Measurements from ENCODE around the gene ZNF48.

DNA sequence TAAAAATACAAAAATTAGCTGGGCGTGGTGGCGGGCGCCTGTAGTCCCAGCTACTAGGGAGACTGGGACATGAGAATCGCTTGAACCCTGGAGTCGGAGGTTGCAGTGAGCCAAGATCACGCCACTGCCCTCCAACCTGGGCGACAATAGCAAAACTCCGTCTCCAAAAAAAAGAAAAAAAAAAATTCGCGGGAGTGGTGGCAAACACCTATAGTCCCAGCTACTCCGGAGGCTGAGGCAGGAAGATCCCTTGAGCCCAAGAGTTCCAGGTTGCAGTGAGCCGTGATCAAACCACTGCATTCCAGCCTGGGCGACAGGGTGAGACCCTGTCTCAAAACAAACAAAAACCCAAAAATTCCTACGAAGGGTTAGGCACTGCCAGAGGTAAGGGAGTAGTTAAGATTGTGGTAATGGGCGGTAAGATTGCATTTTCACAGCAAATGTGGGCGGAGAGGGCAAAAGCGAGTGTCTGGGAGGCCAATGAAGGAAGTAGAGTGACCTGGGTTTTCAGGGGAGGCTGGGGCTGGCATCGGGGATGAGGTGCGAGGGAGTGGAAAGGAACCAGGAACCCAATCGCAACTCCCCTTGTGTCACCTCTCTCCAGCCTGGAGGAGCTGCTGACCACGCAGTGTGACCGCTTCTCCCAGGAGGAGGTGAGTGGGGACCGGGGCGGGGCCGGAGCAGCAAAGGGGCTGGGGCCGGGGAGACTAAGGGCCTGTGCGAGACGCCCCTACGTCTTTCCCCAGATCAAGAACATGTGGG lies 18.0 kb upstream of the ZNF48 start:
- TF ChIP-seq, protein P1, sequence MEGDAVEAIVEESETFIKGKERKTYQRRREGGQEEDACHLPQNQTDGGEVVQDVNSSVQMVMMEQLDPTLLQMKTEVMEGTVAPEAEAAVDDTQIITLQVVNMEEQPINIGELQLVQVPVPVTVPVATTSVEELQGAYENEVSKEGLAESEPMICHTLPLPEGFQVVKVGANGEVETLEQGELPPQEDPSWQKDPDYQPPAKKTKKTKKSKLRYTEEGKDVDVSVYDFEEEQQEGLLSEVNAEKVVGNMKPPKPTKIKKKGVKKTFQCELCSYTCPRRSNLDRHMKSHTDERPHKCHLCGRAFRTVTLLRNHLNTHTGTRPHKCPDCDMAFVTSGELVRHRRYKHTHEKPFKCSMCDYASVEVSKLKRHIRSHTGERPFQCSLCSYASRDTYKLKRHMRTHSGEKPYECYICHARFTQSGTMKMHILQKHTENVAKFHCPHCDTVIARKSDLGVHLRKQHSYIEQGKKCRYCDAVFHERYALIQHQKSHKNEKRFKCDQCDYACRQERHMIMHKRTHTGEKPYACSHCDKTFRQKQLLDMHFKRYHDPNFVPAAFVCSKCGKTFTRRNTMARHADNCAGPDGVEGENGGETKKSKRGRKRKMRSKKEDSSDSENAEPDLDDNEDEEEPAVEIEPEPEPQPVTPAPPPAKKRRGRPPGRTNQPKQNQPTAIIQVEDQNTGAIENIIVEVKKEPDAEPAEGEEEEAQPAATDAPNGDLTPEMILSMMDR (IDR thresholded peaks at IDR 0.05): no peak
- no peak for TF ChIP-seq RAD21 (IDR thresholded peaks at IDR 0.05; ENCODE audit: low read length)
- TF ChIP-seq GABPA (IDR thresholded peaks at IDR 0.05; ENCODE audit: low read depth): no peak
- TF ChIP-seq POLR2AphosphoS5 (IDR thresholded peaks at IDR 0.05; ENCODE audit: low read depth, low read length): no peak
- no peak for TF ChIP-seq NRF1 (IDR thresholded peaks at IDR 0.05; ENCODE audit: low read depth, low read length)
- TF ChIP-seq EP300 (IDR thresholded peaks at IDR 0.05; ENCODE audit: borderline replicate concordance in 1 of 2, low read depth in 1 of 2, low read length in 1 of 2): no peak
- TF ChIP-seq, protein P2, sequence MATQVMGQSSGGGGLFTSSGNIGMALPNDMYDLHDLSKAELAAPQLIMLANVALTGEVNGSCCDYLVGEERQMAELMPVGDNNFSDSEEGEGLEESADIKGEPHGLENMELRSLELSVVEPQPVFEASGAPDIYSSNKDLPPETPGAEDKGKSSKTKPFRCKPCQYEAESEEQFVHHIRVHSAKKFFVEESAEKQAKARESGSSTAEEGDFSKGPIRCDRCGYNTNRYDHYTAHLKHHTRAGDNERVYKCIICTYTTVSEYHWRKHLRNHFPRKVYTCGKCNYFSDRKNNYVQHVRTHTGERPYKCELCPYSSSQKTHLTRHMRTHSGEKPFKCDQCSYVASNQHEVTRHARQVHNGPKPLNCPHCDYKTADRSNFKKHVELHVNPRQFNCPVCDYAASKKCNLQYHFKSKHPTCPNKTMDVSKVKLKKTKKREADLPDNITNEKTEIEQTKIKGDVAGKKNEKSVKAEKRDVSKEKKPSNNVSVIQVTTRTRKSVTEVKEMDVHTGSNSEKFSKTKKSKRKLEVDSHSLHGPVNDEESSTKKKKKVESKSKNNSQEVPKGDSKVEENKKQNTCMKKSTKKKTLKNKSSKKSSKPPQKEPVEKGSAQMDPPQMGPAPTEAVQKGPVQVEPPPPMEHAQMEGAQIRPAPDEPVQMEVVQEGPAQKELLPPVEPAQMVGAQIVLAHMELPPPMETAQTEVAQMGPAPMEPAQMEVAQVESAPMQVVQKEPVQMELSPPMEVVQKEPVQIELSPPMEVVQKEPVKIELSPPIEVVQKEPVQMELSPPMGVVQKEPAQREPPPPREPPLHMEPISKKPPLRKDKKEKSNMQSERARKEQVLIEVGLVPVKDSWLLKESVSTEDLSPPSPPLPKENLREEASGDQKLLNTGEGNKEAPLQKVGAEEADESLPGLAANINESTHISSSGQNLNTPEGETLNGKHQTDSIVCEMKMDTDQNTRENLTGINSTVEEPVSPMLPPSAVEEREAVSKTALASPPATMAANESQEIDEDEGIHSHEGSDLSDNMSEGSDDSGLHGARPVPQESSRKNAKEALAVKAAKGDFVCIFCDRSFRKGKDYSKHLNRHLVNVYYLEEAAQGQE (IDR thresholded peaks at IDR 0.05; ENCODE audit: low read depth, low read length): no peak
- TF ChIP-seq FOXM1 (IDR thresholded peaks at IDR 0.05; ENCODE audit: low read depth): no peak
- no peak for TF ChIP-seq RCOR1 (IDR thresholded peaks at IDR 0.05; ENCODE audit: low read length)
- TF ChIP-seq MEF2A (IDR thresholded peaks at IDR 0.05; ENCODE audit: borderline replicate concordance, low read depth): no peak
- no peak for TF ChIP-seq CHD2 (IDR thresholded peaks at IDR 0.05; ENCODE audit: low read length, partially characterized antibody)

Data from SK-N-SH (cell line).